Suprapubic skin (tissue), 4 donors: ENCODE data around the gene CTSH. TPM values are rescaled to one million over a fixed set of nuclear protein-coding genes. Genes with fewer than 3 reads are reported as not detected.

ENCODE experiments used
- DNase-seq, 2 donors: peaks; one replicate each; pipeline ENCODE4 v3.0.0-alpha.2; 2019; ENCODE audit warnings: low spot score in 2 of 2
- H3K27ac ChIP-seq: fragments of 200-600 bp; sonication (generic); one replicate; pipeline ENCODE4 v1.5.1; 2019
- H3K27me3 ChIP-seq: fragments of 200-600 bp; sonication (generic); one replicate; pipeline ENCODE4 v1.5.1; 2019
- H3K36me3 ChIP-seq: fragments of 200-600 bp; sonication (generic); one replicate; pipeline ENCODE4 v1.5.1; 2019
- H3K4me1 ChIP-seq: fragments of 200-600 bp; sonication (generic); one replicate; pipeline ENCODE4 v1.5.1; 2019
- H3K4me3 ChIP-seq: fragments of 200-600 bp; sonication (generic); one replicate; pipeline ENCODE4 v1.5.1; 2019; ENCODE audit warnings: mild to moderate bottlenecking
- H3K9me3 ChIP-seq: fragments of 200-600 bp; sonication (generic); one replicate; pipeline ENCODE4 v1.5.1; 2019
- EP300 ChIP-seq: sonication (generic); formaldehyde crosslinking; IDR thresholded peaks from one replicate; pipeline ENCODE4 v1.6.1; 2017; ENCODE audit warnings: antibody characterized with exemption
- POLR2A ChIP-seq, 2 donors: fragments of 450-650 bp; IDR thresholded peaks; one replicate each; pipeline ENCODE4 v1.6.1; 2017; ENCODE audit warnings: antibody characterized with exemption in 2 of 2, mild to moderate bottlenecking in 2 of 2, moderate library complexity in 2 of 2
- POLR2AphosphoS5 ChIP-seq, 3 donors: sonication (generic); formaldehyde crosslinking; IDR thresholded peaks; one replicate each; pipeline ENCODE4 v1.6.1; 2017; ENCODE audit warnings: antibody characterized with exemption in 3 of 3
- WGBS: methylation state at CpG from one replicate; pipeline ENCODE4 v1.1.5; 2018; 5-methylcytosine and 5-hydroxymethylcytosine counted together
- total RNA-seq, 4 donors: library from RNA; depleted of rRNA; stranded (reverse); fragments of >200 nt; gene quantifications; one replicate each; pipeline ENCODE4 v1.1.0, GENCODE V29; 2016
- TF ChIP-seq, protein P1 (sequence below), 2 donors: fragments of 200-600 bp in 1 of 2; fragments of 450-650 bp in 1 of 2; sonication (generic) in 1 of 2; IDR thresholded peaks; one replicate each; pipeline ENCODE4 v1.5.1; 2016 to 2019; ENCODE audit warnings: antibody characterized with exemption in 2 of 2, mild to moderate bottlenecking in 1 of 2, moderate library complexity in 1 of 2

Gene CTSH
- total RNA-seq, 4 donors from 2014 or later = 98.4 to 308 (median 219) TPM

DNA sequence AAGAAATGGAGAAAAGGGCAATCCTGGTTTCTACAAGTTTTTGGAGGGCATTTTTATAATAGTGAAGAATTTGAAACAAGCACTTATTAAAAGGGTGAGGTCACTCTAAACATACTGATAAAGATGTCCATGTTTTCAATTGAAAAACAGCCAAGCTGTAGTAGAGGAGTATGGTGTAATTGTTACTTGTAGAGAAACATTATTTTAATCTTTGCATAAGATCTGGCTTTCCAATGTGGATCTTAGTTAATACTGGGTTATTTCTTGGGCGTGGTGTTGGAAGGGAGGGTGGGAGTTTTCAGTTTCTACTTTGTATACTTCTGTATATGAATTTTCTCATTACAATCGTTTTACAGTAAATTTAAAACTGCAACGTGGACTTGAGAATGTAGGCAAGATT is 49.4 kb downstream of the CTSH start:
- Histone ChIP-seq H3K4me1 (no peaks in the 10 kb centered on the region), H3K4me3 (no peak overlapping the region), H3K27me3 (no peaks in the 10 kb centered on the region), H3K9me3 (no peaks in the 10 kb centered on the region), H3K27ac (no peak overlapping the region), H3K36me3 (peaks cover 100% of the 10 kb centered on the region)
- WGBS = 70% methylated on average over 3 of the region's 3 CpGs
- TF ChIP-seq POLR2A (IDR thresholded peaks at IDR 0.05) = no peak
- TF ChIP-seq POLR2AphosphoS5 (IDR thresholded peaks at IDR 0.05) = no peak
- TF ChIP-seq, protein P1, sequence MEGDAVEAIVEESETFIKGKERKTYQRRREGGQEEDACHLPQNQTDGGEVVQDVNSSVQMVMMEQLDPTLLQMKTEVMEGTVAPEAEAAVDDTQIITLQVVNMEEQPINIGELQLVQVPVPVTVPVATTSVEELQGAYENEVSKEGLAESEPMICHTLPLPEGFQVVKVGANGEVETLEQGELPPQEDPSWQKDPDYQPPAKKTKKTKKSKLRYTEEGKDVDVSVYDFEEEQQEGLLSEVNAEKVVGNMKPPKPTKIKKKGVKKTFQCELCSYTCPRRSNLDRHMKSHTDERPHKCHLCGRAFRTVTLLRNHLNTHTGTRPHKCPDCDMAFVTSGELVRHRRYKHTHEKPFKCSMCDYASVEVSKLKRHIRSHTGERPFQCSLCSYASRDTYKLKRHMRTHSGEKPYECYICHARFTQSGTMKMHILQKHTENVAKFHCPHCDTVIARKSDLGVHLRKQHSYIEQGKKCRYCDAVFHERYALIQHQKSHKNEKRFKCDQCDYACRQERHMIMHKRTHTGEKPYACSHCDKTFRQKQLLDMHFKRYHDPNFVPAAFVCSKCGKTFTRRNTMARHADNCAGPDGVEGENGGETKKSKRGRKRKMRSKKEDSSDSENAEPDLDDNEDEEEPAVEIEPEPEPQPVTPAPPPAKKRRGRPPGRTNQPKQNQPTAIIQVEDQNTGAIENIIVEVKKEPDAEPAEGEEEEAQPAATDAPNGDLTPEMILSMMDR (IDR thresholded peaks at IDR 0.05) = no peak
- no peak for TF ChIP-seq EP300
- no peak for DNase-seq

DNA sequence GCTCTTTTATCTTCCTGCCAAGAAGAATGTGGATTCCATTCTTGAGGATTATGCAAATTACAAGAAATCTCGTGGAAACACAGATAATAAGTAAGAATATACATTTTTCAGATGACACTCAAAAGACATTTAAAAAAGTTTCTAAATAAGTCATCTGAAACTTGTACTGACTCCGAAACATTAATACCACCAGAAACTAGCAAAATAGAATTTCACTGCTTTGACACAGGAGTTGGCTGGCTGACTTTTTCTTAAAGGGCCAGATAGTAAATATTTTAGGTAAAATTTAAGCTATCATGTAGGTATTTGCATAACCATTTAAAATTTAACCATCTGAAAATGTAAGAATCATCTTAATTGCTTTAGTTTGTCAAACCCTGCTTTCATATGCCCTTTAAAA is 51.3 kb downstream of the CTSH start:
- no peak for DNase-seq
- H3K36me3 ChIP-seq = peaks cover 100% of the 10 kb centered on the region
- no peak overlapping the region for H3K4me3 ChIP-seq
- WGBS = 76% methylated on average over 2 of the region's 2 CpGs
- no peak overlapping the region for H3K27ac ChIP-seq
- no peaks in the 10 kb centered on the region for H3K4me1 ChIP-seq
- no peaks in the 10 kb centered on the region for H3K9me3 ChIP-seq
- H3K27me3 ChIP-seq = no peaks in the 10 kb centered on the region
- no peak for TF ChIP-seq POLR2A (IDR thresholded peaks at IDR 0.05)
- TF ChIP-seq EP300 = no peak
- TF ChIP-seq, protein P1 (IDR thresholded peaks at IDR 0.05) = no peak
- TF ChIP-seq POLR2AphosphoS5 (IDR thresholded peaks at IDR 0.05) = no peak

DNA sequence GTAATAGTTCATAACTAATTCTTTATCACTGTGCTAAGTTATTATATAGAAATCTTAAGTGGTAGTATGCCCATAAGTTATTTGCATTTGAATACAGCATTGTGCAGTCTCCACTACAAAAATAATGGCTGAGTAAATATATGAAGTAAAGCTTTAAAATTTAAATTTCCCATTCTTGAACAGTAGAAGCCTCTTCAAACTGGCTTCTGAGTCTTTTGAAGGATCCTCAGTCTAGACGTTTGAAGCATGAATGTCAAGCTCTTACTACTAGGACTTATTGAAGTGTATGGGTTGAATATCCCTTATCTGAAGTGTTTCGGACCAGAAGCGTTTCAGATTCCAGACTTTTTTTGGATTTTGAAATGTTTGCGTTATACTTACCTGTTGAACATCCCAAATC is 55.8 kb downstream of the CTSH start:
- 86% methylated on average over 4 of the region's 4 CpGs for WGBS

DNA sequence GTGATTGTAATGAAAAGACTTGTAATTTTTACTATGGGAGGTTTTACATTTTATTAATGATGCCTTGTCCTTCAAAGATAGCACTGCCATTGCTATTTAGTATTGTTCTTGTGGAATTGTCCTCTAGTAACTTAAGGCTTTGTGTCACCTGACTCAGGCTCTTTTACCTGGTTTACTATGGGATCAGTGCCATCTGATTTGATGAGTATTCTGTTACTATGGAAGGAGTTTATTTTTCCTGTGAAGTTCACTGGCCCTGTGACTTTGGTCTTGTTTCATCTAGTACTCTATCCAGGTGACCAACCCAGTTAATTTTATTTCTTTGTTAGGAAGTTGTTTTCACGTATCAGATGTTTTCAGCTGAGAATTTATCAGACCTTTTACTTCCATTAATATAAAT is 63.2 kb downstream of the CTSH start:
- DNase-seq = no peak
- Histone ChIP-seq H3K27ac (no peak overlapping the region), H3K4me3 (no peak overlapping the region), H3K4me1 (peaks cover 52% of the 10 kb centered on the region), H3K27me3 (no peaks in the 10 kb centered on the region), H3K9me3 (no peaks in the 10 kb centered on the region), H3K36me3 (peaks cover 47% of the 10 kb centered on the region)
- TF ChIP-seq POLR2A (IDR thresholded peaks at IDR 0.05) (no peak), EP300 (no peak), POLR2AphosphoS5 (IDR thresholded peaks at IDR 0.05) (no peak)
- TF ChIP-seq, protein P1 (IDR thresholded peaks at IDR 0.05) = no peak
- WGBS = 80% methylated on average over 1 of the region's 1 CpG

More for the DNA sequence above, 55.8 kb downstream of the CTSH start:
- TF ChIP-seq POLR2AphosphoS5 (IDR thresholded peaks at IDR 0.05) = no peak
- TF ChIP-seq, protein P1 (IDR thresholded peaks at IDR 0.05) = no peak
- Histone ChIP-seq H3K36me3 (peaks cover 96% of the 10 kb centered on the region), H3K4me1 (peaks cover 6% of the 10 kb centered on the region), H3K9me3 (no peaks in the 10 kb centered on the region), H3K27me3 (no peaks in the 10 kb centered on the region), H3K27ac (no peak overlapping the region), H3K4me3 (no peak overlapping the region)
- no peak for DNase-seq

DNA sequence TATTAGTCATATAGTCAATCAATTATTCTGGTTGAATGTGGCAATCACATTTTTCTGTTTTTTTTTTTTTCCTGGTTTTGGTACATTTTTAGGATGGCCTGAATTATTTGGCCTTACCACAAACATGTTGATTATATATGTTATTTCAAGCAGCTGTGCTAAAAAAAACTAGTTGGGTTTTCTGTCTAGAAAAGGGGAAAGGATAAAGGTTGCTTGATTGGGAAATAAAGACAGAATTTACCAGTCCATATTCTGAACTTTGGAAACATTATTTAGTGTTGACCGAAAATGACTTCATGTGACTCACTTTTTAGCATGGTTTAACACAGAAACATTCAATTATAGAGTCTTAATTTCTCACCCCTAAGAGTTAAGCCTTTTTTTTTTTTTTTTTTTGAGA is 64.0 kb downstream of the CTSH start:
- H3K4me3 ChIP-seq = no peak overlapping the region
- H3K9me3 ChIP-seq = no peaks in the 10 kb centered on the region
- H3K36me3 ChIP-seq = peaks cover 38% of the 10 kb centered on the region
- TF ChIP-seq EP300 = no peak
- peaks cover 60% of the 10 kb centered on the region for H3K4me1 ChIP-seq
- DNase-seq = no peak
- WGBS = 78% methylated on average over 1 of the region's 1 CpG
- no peaks in the 10 kb centered on the region for H3K27me3 ChIP-seq
- no peak overlapping the region for H3K27ac ChIP-seq

DNA sequence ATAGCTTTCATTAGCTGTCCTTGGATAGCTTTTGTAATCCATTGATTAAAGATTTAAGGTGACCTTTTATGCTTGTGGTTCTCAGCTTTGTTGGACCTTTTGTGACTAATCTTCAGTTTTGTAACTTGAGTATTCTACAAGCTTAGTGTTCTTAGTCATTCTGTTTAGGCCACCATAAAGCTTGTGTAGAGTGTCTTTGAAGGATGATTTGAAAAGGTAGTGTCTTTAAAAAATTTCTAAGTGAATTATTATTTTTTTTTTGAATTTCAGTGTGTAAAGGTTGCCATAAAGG is 64.7 kb downstream of the CTSH start:
- Histone ChIP-seq H3K27ac (no peak overlapping the region), H3K27me3 (no peaks in the 10 kb centered on the region), H3K9me3 (no peaks in the 10 kb centered on the region), H3K36me3 (peaks cover 33% of the 10 kb centered on the region), H3K4me3 (no peak overlapping the region), H3K4me1 (peaks cover 67% of the 10 kb centered on the region)
- no peak for DNase-seq
- TF ChIP-seq, protein P1 (IDR thresholded peaks at IDR 0.05) = no peak
- TF ChIP-seq EP300 (no peak), POLR2AphosphoS5 (IDR thresholded peaks at IDR 0.05) (no peak)
